Liver (tissue), 9 donors: Measurements from ENCODE around the gene ADGRL4. TPM values are rescaled to one million over a fixed set of nuclear protein-coding genes. Genes with fewer than 3 reads are reported as not detected.

Source experiments
- DNase-seq: peaks from one replicate; pipeline ENCODE4 v3.0.0-alpha.2; 2017; ENCODE audit warnings: low spot score
- H3K27ac ChIP-seq, 2 donors: one replicate each; pipeline ENCODE4 v1.7.0; 2013; ENCODE audit warnings: inconsistent platforms in 2 of 2, low read length in 2 of 2, control low read depth in 1 of 2, low read depth in 1 of 2, mild to moderate bottlenecking in 1 of 2
- H3K27me3 ChIP-seq, 4 donors: one replicate each; pipeline versions ENCODE4 v1.6.1 to v1.7.0; 2013; ENCODE audit warnings: low read length in 3 of 4, inconsistent platforms in 1 of 4, mild to moderate bottlenecking in 1 of 4, moderate library complexity in 1 of 4; ENCODE audit not compliant: control insufficient read depth in 4 of 4, insufficient read depth in 4 of 4
- H3K36me3 ChIP-seq, 4 donors: one replicate each; pipeline versions ENCODE4 v1.6.1 to v1.7.0; 2013; ENCODE audit warnings: low read length in 3 of 4, mild to moderate bottlenecking in 3 of 4, low read depth in 1 of 4, moderate library complexity in 1 of 4; ENCODE audit not compliant: control insufficient read depth in 4 of 4, insufficient read depth in 3 of 4
- H3K4me1 ChIP-seq, 4 donors: one replicate each; pipeline versions ENCODE4 v1.6.1 to v1.7.0; 2013; ENCODE audit warnings: low read length in 3 of 4, mild to moderate bottlenecking in 3 of 4, moderate library complexity in 1 of 4; ENCODE audit not compliant: control insufficient read depth in 4 of 4, insufficient read depth in 4 of 4
- H3K4me3 ChIP-seq, 3 donors: one replicate each; pipeline versions ENCODE4 v1.6.1 to v1.7.0; 2013; ENCODE audit warnings: low read length in 3 of 3, control low read depth in 1 of 3, low read depth in 1 of 3, mild to moderate bottlenecking in 1 of 3
- H3K9ac ChIP-seq, 2 donors: one replicate each; pipeline ENCODE4 v1.7.0; 2013; ENCODE audit warnings: low read length in 2 of 2, mild to moderate bottlenecking in 2 of 2, moderate library complexity in 2 of 2, control low read depth in 1 of 2, low read depth in 1 of 2
- H3K9me3 ChIP-seq, 4 donors: one replicate each; pipeline versions ENCODE4 v1.6.1 to v1.7.0; 2013; ENCODE audit warnings: low read length in 3 of 4; ENCODE audit not compliant: control insufficient read depth in 4 of 4
- EGR1 ChIP-seq, 2 donors: IDR thresholded peaks; 2 replicates each; pipeline ENCODE4 v1.6.1; 2016 to 2018; ENCODE audit warnings: antibody characterized with exemption in 2 of 2, low read depth in 2 of 2
- FOXA1 ChIP-seq: IDR thresholded peaks from 2 replicates; pipeline ENCODE4 v1.6.1; 2016; ENCODE audit warnings: antibody characterized with exemption
- FOXA2 ChIP-seq: IDR thresholded peaks from 2 replicates; pipeline ENCODE4 v1.6.1; 2016; ENCODE audit warnings: antibody characterized with exemption
- GABPA ChIP-seq, 2 donors: IDR thresholded peaks in 1 of 2; conservative IDR thresholded peaks in 1 of 2; 2 replicates each; pipeline ENCODE4 v1.6.1; 2016; ENCODE audit warnings: antibody characterized with exemption in 2 of 2, mild to moderate bottlenecking in 1 of 2, moderate library complexity in 1 of 2
- JUND ChIP-seq, 2 donors: IDR thresholded peaks; 2 replicates each; pipeline ENCODE4 v1.6.1; 2016; ENCODE audit warnings: antibody characterized with exemption in 2 of 2
- NR2F2 ChIP-seq: IDR thresholded peaks from 2 replicates; pipeline ENCODE4 v1.6.1; 2016; ENCODE audit warnings: antibody characterized with exemption
- RAD21 ChIP-seq, 2 donors: IDR thresholded peaks; 2 replicates each; pipeline ENCODE4 v1.6.1; 2016; ENCODE audit warnings: antibody characterized with exemption in 2 of 2, mild to moderate bottlenecking in 2 of 2
- RXRA ChIP-seq, 2 donors: IDR thresholded peaks; 2 replicates each; pipeline ENCODE4 v1.6.1; 2017 to 2018; ENCODE audit warnings: antibody characterized with exemption in 2 of 2, mild to moderate bottlenecking in 1 of 2
- SP1 ChIP-seq: IDR thresholded peaks from 2 replicates; pipeline ENCODE4 v1.6.1; 2018; ENCODE audit warnings: antibody characterized with exemption, mild to moderate bottlenecking
- TAF1 ChIP-seq: conservative IDR thresholded peaks from 2 replicates; pipeline ENCODE4 v1.6.1; 2016; ENCODE audit warnings: antibody characterized with exemption, mild to moderate bottlenecking
- YY1 ChIP-seq: IDR thresholded peaks from 2 replicates; pipeline ENCODE4 v1.6.1; 2016; ENCODE audit warnings: antibody characterized with exemption, mild to moderate bottlenecking
- WGBS: extraction: QIAGEN DNeasy Blood & Tissue Kit; methylation state at CpG from one replicate; pipeline ENCODE4 v1.1.7; 2013; 5-methylcytosine and 5-hydroxymethylcytosine counted together
- polyA plus RNA-seq, 2 donors: library from polyadenylated mRNA; stranded (reverse) in 1 of 2; unstranded in 1 of 2; fragments of 200-250 nt in 1 of 2; fragments of >200 nt in 1 of 2; fragmentation: Nextera tagmentation in 1 of 2; extraction: Ambion mirVana in 1 of 2; gene quantifications; one replicate each; pipeline versions ENCODE4 v1.2.1 to v1.2.3, GENCODE V29; 2013 to 2015
- total RNA-seq, 2 donors: library from RNA; depleted of rRNA; stranded (reverse); fragments of >200 nt; gene quantifications; one replicate each; pipeline ENCODE4 v1.2.3, GENCODE V29; 2014
- TF ChIP-seq, protein P1 (sequence below): IDR thresholded peaks from 2 replicates; pipeline ENCODE4 v1.6.1; 2016; ENCODE audit warnings: antibody characterized with exemption
- TF ChIP-seq, protein P2 (sequence below): IDR thresholded peaks from 2 replicates; pipeline ENCODE4 v1.6.1; 2016; ENCODE audit warnings: antibody characterized with exemption
- TF ChIP-seq, protein P3 (sequence below): fragments of 150-350 bp; IDR thresholded peaks from 2 replicates; pipeline ENCODE4 v1.5.1; 2017; ENCODE audit warnings: improper control_type of control experiment, low read depth, low read length; ENCODE audit not compliant: missing input control
- TF ChIP-seq, protein P4 (sequence below): IDR thresholded peaks from 2 replicates; pipeline ENCODE4 v1.6.1; 2016; ENCODE audit warnings: antibody characterized with exemption
- TF ChIP-seq, protein P5 (sequence below): IDR thresholded peaks from 2 replicates; pipeline ENCODE4 v1.6.1; 2016; ENCODE audit warnings: antibody characterized with exemption, mild to moderate bottlenecking
- donor health status: healthy.
- donor health status: healthy.
- donor health status: healthy.
- donor health status: healthy.
- donor health status: healthy.

ADGRL4 gene
- total and polyA plus RNA-seq, 4 donors: 2.1 to 9.2 (median 5.6) TPM

DNA sequence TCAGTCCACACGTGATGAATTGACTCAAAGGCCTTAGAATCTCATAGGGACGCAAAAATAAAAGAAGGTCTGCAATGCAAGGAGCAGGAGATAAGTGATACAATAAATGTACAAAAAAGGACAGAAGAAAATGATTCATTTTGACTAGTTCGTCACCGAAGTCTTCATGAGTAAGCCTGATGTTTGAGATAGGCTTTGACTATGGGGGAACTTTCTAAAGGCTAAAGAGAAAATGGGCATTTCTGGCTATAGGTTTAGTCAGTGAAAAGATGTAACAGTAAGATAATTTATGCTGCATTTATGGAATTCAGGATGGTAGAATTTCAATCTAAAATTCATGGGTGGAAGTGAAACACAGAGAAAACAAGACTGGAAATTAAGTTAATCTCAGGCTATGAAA, 163.0 kb downstream of the ADGRL4 start:
- WGBS: 83% methylated on average over 4 of the region's 4 CpGs
- TF ChIP-seq, protein P1, sequence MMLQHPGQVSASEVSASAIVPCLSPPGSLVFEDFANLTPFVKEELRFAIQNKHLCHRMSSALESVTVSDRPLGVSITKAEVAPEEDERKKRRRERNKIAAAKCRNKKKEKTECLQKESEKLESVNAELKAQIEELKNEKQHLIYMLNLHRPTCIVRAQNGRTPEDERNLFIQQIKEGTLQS: no peak
- TF ChIP-seq, protein P2, sequence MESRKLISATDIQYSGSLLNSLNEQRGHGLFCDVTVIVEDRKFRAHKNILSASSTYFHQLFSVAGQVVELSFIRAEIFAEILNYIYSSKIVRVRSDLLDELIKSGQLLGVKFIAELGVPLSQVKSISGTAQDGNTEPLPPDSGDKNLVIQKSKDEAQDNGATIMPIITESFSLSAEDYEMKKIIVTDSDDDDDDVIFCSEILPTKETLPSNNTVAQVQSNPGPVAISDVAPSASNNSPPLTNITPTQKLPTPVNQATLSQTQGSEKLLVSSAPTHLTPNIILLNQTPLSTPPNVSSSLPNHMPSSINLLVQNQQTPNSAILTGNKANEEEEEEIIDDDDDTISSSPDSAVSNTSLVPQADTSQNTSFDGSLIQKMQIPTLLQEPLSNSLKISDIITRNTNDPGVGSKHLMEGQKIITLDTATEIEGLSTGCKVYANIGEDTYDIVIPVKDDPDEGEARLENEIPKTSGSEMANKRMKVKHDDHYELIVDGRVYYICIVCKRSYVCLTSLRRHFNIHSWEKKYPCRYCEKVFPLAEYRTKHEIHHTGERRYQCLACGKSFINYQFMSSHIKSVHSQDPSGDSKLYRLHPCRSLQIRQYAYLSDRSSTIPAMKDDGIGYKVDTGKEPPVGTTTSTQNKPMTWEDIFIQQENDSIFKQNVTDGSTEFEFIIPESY: no peak
- no peak for TF ChIP-seq GABPA (IDR thresholded peaks at IDR 0.05 in 1 of 2, conservative IDR thresholded peaks at IDR 0.05 in 1 of 2)
- no peak for TF ChIP-seq SP1
- TF ChIP-seq RXRA (IDR thresholded peaks at IDR 0.05): no peak
- no peak for TF ChIP-seq YY1
- no peak for TF ChIP-seq NR2F2
- TF ChIP-seq FOXA1: no peak
- no peak for TF ChIP-seq FOXA2
- TF ChIP-seq, protein P3, sequence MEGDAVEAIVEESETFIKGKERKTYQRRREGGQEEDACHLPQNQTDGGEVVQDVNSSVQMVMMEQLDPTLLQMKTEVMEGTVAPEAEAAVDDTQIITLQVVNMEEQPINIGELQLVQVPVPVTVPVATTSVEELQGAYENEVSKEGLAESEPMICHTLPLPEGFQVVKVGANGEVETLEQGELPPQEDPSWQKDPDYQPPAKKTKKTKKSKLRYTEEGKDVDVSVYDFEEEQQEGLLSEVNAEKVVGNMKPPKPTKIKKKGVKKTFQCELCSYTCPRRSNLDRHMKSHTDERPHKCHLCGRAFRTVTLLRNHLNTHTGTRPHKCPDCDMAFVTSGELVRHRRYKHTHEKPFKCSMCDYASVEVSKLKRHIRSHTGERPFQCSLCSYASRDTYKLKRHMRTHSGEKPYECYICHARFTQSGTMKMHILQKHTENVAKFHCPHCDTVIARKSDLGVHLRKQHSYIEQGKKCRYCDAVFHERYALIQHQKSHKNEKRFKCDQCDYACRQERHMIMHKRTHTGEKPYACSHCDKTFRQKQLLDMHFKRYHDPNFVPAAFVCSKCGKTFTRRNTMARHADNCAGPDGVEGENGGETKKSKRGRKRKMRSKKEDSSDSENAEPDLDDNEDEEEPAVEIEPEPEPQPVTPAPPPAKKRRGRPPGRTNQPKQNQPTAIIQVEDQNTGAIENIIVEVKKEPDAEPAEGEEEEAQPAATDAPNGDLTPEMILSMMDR: no peak
- TF ChIP-seq, protein P4, sequence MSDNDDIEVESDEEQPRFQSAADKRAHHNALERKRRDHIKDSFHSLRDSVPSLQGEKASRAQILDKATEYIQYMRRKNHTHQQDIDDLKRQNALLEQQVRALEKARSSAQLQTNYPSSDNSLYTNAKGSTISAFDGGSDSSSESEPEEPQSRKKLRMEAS: no peak
- TF ChIP-seq RAD21 (IDR thresholded peaks at IDR 0.05): no peak
- TF ChIP-seq TAF1: no peak
- TF ChIP-seq, protein P5, sequence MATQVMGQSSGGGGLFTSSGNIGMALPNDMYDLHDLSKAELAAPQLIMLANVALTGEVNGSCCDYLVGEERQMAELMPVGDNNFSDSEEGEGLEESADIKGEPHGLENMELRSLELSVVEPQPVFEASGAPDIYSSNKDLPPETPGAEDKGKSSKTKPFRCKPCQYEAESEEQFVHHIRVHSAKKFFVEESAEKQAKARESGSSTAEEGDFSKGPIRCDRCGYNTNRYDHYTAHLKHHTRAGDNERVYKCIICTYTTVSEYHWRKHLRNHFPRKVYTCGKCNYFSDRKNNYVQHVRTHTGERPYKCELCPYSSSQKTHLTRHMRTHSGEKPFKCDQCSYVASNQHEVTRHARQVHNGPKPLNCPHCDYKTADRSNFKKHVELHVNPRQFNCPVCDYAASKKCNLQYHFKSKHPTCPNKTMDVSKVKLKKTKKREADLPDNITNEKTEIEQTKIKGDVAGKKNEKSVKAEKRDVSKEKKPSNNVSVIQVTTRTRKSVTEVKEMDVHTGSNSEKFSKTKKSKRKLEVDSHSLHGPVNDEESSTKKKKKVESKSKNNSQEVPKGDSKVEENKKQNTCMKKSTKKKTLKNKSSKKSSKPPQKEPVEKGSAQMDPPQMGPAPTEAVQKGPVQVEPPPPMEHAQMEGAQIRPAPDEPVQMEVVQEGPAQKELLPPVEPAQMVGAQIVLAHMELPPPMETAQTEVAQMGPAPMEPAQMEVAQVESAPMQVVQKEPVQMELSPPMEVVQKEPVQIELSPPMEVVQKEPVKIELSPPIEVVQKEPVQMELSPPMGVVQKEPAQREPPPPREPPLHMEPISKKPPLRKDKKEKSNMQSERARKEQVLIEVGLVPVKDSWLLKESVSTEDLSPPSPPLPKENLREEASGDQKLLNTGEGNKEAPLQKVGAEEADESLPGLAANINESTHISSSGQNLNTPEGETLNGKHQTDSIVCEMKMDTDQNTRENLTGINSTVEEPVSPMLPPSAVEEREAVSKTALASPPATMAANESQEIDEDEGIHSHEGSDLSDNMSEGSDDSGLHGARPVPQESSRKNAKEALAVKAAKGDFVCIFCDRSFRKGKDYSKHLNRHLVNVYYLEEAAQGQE: no peak
- no peak for TF ChIP-seq JUND (IDR thresholded peaks at IDR 0.05)

DNA sequence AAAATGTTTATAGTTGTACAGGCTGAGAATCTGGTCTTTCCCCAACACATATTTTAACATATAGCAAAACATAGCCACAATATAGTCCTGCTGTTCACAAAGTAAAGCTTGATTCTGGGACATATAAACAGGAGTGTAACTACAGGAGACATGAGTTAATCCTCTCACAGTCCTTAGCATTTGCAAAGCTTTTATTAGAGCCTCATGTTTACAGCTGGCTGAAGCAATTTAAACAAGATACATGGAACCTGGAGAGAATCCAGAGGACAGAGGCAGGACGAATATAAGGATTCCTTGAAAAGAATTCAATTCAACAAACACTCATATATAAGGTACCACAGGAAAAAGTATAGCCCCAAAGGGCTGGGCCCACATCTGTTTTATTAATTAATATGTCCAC, 163.4 kb downstream of the ADGRL4 start:
- TF ChIP-seq, protein P5: no peak
- no peak for TF ChIP-seq YY1
- TF ChIP-seq EGR1 (IDR thresholded peaks at IDR 0.05; ENCODE audit: low read depth in 2 of 2): no peak
- Histone ChIP-seq H3K27ac (no peak overlapping the region), H3K27me3 (no peaks in the 10 kb centered on the region), H3K9me3 (no peaks in the 10 kb centered on the region), H3K4me3 (no peak overlapping the region), H3K9ac (no peak overlapping the region), H3K36me3 (no peaks in the 10 kb centered on the region), H3K4me1 (peaks cover 0 to 3% (median 0%) of the 10 kb centered on the region in 4 donors)
- no peak for DNase-seq
- 44% methylated on average over 1 of the region's 1 CpG for WGBS

More for the DNA sequence above, 163.0 kb downstream of the ADGRL4 start:
- Histone ChIP-seq H3K4me1 (peaks cover 0 to 3% (median 0%) of the 10 kb centered on the region in 4 donors), H3K4me3 (no peak overlapping the region), H3K9me3 (no peaks in the 10 kb centered on the region), H3K9ac (no peak overlapping the region), H3K27ac (no peak overlapping the region), H3K27me3 (no peaks in the 10 kb centered on the region), H3K36me3 (no peaks in the 10 kb centered on the region)
- no peak for DNase-seq
